ENCODE results near the gene KLF3.

Gene KLF3

DNA sequence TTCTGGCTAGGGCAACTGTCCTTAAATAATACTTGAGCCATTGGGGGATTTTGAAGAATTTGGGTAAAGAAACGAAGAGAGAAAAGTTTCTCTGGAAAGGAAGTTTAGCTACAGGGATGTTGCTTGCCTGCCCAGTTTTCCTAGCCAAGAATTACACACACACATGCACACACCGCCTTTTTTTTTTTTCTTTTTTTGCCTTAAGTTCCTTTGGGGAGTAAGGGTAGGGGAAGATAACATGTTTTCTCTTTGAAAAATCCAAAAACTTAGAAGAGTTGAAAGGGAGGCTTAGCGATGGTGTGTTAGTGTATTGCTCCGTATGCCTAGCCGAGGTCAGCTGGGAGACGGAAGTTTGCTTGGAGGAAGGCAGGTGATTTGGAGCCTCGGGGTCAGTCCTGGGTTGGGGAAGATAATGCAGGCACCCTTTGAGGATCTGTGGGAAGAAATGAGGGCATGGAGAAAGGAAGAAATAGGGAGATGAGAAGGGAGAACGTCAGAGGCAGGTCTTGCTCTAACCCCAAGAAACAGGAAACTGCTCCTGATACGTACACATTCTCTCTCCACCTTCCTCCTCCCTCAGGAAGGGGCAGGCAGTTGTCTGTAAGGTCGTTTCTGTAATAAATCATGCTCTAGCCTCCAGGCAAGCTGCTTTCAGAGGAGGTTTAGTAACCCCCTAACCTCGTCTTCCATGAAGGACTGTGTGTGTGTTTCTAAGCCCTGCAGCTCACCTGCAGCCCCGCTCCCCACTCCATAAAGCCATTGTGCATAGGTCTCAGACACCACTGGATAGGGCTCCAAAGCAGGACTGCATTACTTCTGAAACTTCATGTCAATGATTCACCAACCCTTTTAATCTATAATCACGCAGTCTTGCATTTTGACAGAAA is 10.5 kb downstream of the KLF3 start:
- peak in 2 of 6 experiments; percentile 39 to 42 for DNase-seq

DNA sequence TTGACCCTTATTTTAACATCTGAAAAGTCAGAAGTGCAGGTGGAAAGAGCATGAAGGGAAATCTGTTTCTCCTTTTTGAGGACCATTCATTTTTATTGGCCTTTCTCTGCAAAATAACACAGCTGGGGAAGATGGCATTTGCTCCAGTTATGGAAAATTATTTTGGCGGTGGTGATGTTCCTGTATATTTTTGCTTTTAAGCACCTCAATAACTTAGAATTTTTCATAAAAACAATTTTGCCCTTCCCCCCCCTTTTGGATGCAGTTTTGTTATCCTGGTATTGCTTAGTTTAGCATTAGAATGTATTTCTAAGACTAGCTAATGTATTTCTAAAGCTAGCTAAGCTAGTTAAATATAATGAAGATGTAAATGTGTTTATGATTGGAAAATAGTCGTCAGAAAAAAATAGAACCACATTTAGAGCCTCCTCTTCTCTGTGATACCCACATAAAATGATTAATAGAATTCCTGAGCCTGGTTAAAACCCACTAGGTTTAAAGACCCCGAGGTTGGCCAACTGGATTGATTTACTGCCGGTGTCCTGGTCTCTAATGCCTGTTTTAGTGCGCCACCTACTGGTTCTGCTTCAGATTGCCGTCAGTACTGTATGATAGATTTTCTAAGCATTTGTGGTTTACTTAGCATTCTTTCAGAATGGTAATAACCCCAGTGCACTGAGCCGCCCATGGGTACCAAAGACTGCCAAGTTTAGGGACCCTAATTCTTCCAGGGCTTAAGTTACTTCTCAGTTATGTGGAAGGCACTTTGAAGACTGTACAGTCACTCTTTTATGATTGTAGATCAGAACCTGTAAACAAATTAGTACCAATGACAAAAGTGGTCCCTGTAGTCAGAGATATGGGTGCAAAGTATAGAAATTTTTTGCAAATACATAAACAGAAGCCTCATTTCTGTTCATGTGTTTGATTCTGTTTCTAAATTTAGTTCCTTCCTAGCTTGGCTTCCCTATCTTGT is 11.4 kb downstream of the KLF3 start:
- DNase-seq = peak; percentile 32 to 89 (median 75)

DNA sequence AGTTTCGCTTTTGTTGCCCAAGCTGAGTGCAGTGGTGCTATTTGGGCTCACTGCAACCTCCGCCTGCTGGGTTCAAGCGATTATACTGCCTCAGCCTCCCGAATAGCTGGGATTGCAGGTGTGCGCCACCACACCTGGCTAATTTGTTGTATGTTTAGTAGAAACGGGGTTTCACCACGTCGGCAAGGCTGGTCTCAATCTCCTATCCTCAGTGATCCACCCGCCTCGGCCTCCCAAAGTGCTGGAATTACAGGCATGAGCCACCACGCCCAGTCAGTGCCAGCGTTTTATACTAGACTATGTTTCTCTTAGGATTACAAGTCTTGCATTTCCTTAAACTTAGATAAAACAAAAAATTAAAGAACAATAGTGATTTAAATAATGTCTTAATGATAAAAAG is 13.0 kb downstream of the KLF3 start:
- DNase-seq = no peak

DNA sequence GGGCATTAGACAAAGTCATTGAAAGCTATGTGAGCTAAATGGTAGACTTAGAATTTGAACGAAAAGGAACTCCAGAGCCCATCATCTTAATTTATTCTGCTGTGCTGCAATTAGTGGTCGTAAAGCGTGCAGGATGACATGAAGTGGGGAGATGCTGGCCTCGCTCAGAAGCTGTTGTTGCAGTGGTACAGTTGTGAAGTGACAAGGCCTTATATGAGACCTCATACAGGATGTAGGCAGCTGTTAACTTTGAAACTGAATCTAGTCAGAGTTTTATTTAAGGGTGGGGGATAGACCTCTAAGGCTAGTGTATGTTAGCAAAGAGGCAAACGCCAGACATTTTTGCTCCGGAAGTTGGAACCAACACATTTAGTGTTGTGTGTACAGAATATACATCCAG is 13.4 kb downstream of the KLF3 start:
- DNase-seq = peak in 1 of 6 experiments; percentile 18

DNA sequence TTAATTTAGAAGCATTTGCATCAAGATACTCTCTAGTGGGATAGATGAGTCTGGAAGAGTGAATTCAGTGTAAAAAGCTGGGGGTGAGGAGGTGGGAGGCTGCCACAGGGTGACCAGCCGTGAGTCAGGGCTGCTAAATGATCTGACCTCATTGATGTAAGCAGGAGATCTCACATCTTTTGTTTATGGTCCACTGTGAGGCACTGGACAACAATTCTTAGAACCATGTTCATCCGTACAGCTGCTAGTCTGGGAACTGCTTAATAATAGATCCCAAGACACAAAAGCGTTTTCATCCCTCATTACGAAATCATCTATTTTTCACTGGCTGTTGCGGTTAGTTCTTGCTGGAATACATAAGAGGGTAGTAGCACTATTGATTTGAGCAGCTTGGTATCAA is 14.1 kb downstream of the KLF3 start:
- DNase-seq = no peak

DNA sequence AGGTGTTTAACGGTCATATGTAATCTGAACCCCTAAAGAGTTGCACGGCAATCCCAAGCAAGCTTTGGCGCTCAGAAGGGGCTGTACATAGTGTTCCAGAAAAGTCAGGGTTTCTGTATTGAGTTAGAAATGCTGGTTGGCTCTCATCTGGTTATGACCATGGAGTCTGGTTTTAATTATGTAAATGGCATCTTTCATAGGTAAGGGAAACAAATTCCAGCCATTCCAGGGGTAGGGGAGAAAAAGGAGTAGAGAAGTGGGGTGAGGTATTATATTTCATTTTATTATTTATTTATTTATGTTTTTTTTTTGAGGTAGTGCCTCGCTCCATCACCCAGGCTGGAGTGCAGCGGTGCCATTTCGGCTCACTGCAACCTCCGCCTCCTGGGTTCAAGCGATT is 15.9 kb downstream of the KLF3 start:
- DNase-seq = no peak

DNA sequence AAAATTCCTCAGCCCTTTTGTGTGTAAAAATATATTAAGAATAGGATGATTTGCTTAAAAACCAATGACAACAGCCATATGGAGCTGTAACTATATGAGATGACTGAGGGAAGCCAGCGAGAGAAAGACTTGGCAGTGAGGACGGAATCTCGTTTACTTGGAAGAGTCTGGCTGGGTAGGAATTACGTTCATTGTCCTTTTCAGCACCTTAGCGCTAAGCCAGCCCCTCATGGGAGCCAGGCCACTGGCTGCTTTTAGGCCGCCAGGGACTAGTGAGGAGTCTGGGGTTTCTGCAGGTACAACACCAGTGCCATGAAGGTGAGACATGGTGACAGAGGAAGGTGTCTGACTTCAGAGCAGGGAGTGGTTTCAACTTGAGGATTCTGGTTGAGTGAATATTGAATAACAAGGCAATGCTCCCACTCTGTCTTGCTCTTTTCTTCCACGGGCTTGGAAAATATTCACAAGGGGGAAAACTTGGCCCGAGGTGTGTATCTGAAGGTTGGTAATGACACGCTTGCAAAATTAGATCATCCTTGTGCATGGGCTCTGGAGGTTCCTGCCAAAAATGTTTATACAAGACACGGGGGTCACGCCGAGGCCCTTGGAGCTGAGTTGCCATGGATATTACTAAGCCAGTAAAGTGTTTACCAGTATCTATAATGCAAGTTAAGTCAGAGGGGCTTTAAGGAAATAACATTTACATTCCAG is 17.4 kb downstream of the KLF3 start:
- DNase-seq = no peak

DNA sequence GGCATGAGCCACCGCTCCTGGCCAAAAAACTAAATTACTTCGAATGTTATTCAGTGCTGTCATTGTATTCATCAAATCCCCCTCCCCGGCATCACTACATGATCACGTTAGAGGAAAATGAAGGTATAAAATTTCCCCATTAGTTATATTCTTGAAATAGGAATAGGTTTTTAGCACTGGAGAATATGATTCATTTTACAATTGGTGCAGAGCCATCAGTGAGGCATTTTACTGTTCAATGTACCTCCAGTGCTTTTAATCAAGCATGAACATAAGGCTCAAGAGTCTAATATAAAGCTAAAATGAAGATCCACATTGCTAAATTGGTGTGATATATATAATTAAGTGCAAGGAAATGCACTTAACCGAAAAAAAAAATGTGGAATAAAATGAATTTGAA is 18.3 kb downstream of the KLF3 start:
- DNase-seq = no peak

DNA sequence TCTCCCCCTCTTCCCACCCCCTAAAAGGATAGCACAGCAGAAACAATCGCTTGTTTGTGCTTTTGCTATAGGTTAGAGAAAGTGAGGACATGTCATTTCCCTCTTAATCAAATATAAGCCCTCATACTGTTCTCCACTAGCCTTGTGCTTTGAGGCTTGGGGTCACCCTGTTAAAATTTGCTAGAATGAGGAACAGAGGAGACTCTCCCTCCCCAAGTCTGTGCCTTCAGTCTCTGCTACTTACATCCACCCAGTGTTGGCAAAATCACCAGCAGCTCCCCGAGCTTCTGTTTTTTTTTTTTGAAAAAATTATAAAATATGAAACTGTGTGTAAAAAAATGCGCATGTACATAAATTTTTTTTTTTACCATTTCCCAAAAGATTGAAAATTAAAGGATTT is 19.3 kb downstream of the KLF3 start:
- DNase-seq = no peak

DNA sequence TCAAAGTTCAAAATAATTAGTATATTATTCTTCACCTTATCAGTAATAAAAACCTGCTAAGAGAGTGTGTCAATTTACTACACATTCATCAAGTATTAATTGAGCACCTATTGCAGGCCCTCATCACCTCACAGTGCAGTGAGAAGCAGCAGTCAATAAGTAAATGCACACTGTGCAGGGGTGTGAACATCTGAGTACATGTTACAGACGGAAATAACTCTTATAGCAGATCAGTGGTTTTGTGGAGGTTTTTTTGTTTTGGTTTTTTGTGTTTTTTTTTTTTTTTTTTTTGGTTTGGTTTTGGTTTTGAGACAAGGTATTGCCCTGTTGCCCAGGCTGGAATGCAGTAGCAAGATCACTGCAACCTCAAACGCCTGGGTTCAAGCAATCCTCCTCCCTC is 20.3 kb downstream of the KLF3 start:
- peak in 2 of 6 experiments; percentile 34 to 49 for DNase-seq

DNA sequence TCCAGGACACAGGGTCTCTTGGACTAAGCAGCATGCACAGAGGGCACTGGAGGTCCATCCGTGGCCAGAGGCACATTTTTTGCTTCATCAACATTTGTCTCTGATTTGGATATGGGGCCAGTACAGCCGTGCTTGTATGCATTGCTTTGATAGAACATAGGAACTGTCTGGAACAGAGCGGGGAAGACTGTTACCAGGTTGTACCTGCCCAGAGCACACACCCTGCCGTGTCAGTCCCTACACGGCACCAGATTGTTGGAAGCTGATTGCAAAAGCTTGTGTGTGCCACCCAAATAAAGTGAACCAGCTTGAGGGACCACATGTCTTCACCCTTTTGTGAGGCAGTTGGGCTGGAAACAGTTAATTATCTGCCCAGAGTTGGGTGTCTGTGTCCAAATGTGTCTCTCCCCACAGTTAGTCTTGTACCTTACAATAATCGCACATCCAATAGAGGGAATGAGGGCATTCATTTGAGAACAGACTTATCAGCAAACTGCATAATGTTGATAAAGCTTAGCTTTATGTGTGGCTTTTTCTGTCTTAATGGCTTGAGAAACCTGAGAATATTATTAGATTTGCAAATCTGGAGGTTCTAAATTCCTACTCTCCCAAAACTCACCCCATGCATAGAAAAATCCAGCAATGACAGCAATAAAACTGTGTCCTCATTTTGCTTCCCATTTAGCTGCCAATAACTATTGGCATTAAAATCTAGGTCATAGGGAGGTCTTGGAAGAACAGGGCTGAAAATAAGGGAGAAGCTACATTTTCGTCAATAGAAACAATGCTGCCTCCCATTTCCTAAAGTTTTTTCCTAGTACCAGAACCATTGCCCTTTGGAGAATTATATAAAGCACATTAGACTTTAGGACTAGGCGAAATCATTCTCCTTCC is 21.2 kb downstream of the KLF3 start:
- no peak for DNase-seq

DNA sequence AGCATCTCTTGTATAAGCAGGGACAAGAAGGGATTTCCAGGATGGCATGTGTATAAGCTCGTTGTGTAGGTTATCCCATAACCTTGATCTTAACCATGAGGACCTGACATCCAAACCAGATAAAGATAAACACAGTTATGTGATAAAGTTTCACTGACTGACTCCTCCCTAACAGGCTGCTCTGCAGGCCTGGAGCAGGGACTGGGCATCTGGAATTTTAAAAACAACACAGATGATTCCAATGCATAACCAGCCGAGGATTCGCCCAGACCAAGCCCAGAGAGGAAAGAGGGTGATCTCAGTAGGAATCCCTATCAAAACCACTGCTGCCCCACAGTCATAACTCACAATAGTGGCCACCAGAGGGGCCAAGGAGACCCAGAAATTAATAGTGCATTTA is 22.7 kb downstream of the KLF3 start:
- no peak for DNase-seq

DNA sequence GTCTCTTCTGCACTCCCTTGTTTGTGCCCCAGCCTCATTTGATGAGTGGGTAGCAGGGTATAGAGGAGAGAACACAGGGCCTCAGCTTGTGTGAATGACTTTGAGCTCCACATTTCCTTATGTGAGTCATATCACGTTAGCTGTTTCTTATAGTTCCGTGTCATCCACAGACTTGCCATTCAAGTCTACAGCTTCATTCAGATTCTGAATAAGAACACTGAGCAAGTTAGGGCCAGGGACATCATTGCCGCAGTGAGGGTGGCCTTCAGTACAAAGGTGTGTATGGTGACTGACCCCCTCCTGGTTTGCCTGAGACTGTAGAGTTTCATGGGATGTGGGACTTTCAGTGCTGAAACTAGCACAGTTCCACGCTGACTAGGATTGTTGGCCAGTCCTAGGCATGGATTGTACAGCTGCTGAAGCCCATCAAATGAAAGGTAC is 23.6 kb downstream of the KLF3 start:
- DNase-seq = no peak

DNA sequence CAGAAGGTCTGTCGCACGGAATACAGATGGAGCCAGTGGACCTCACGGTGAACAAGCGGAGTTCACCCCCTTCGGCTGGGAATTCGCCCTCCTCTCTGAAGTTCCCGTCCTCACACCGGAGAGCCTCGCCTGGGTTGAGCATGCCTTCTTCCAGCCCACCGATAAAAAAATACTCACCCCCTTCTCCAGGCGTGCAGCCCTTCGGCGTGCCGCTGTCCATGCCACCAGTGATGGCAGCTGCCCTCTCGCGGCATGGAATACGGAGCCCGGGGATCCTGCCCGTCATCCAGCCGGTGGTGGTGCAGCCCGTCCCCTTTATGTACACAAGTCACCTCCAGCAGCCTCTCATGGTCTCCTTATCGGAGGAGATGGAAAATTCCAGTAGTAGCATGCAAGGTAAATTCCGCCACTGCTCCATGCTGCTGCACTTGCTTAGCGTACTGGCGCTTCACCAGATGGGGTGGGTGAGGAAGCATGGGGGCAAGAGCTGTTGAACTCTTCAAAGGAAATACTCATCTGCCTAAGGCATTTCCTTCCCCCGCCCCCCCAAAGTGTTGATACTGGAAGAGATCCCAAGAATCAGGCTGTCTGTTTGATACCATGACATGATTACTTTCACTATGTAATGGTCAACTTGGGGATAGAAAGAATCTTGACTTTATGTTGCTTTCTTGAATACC is 24.8 kb downstream of the KLF3 start:
- no peak for DNase-seq

DNA sequence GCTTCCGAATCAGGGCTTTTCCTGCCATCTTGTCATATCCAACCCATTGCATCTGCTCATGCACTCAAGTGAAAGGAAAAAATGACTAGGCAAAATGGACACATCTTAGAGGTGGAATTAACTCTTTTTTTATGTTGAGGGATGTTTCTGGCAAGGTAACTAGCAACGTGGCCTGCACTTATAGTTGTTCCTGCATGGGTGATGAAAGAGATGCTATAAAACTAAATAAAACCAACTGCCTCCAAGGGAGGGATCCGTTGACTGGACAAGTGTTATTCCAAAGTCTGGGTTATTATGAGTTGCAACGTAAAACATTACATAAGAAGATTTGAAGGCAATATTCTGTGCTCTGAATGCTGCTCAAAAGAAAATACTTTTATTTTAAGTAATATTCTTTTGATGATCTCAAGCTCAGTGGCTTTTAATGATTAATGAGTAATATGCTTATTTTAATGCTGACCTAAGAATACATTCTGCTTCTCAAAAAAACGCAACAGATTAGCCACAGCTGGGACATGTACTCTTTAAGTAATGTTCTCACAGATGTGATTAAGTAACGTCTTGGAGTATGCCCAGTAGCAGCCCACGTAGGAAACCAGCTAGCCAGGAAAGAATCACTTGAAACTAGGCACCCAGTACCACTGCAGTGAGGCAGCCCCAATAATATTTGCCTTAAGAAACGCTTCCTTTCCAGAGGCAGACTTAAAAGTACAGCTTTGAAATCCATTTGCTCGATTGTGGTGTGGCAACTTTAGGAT is 27.4 kb downstream of the KLF3 start:
- DNase-seq = no peak

DNA sequence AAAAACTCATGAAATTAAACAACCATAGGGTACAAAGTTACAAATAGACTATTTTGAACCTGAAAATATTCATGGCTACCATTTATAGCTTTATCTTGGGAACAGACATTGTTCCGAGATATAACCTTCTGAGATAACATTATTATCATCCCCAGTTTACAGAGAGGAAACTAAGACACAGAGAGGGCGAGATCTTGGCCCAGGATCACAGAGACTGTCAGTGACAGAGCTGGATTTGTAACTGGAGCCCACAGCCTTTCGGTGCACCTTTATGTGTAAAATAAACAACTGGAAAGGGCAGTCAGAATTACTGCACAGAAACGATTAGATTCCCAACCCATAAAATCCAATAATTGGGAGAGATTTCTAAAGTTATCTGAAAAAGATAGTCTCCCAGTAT is 28.4 kb downstream of the KLF3 start:
- no peak for DNase-seq

DNA sequence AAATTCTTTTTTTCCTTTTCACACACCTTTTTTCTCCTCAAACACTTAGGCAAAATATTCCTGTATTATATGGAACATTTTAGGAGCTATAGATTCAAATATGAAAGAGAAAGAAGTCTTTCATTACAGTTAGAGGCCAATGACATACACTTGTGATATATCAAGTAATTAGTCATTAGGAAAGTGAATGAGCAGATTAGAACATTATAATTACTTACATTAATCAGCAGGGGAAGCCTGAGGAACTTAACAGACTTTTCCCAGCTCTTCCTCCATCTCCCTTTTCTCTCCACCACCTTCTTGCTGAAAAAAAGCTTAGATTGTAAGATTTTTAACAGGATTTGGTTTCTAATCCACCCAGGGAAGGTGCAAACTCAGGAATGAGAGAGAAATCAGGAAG is 29.6 kb downstream of the KLF3 start:
- DNase-seq = no peak

DNA sequence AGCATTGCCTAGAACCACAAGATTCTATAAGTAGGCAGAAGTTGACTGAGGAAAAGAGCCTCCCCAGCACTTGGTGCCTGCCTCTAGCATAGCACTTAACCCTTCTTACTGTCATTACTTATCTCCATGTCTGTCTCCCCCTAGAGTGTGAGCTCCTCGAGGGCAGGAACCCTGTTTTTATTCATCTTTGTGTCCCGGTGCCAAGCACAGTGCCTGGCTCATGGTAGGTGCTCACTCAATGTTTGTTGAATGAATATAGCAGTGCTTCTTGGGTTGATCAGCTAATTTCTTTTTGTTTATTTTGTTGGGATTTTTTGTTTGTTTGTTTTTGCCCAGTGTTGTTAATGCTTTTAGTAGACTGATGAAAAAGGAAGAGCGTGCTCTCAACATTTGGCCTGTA is 30.3 kb downstream of the KLF3 start:
- no peak for DNase-seq

DNA sequence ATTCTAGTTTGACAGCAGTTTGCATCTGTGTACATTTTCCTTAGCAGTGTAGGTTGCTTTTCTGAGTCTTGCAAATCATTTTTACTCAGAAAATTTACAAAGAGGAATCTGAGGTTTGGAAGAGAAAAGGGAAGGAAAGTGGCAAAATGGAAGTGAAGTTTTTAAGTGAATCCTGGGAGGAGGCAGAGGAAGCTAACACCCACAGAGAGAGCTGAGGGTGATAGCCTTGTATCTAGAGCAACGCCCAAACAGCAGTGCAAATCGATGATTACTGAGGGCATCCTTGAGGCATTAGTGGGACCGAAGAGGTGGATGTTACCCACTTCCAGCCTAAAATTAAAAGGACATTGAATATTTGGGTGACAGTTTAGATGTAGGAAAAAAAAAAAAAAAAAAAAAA is 31.8 kb downstream of the KLF3 start:
- DNase-seq = no peak

DNA sequence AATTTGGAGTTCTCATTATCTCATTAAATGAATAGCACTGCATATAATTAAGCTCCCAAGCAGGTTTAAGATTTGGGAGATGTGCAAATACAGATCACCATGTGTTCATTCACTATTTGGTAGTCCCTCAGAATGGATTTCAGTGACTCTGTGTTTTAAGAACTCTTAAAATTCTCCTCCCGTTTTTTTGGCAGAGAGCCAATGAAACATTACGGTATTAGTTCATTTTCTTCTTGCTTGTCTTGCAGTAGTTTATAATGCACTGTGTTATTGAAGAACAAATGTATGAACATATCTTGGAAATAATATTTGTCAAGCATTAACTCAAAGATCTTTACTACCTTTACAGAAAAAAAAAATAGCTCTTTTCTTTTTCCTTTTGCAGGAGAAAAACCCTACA is 32.7 kb downstream of the KLF3 start:
- DNase-seq = no peak

DNA sequence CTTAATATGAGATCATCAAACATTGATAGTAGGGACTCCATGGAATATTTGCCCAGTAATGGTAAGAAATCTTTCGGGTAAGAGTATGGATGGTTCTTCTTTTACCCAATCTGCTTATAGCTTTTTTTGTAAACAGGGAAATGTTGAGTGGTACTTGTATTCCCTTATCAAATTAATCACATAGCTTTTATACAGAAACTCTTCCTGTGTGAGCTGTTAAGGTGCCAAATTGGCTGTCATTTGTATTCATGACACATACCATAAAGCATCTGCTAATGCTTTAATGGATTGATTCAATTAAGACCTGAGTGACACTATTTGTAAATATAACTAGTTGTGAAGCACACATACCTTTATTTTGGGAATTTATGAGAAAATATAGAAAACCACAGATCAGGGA is 34.2 kb downstream of the KLF3 start:
- no peak for DNase-seq
